Measurements from ENCODE around the gene VASP. TPM values are rescaled to one million over a fixed set of nuclear protein-coding genes. Genes with fewer than 3 reads are reported as not detected.

Gene VASP
- total and polyA plus RNA-seq, 2 experiments from 2014 or later = 60.3 to 147 TPM

GRCh38 chr19:45494261-45494916 lies 12.9 kb upstream of the VASP start (continued):
- TF ChIP-seq ZNF462 (CRISPR knock-in tag; IDR thresholded peaks at IDR 0.05) = no peak
- TF ChIP-seq ZNF114 (CRISPR knock-in tag; IDR thresholded peaks at IDR 0.05) = no peak

GRCh38 chr19:45495178-45495577 lies 12.1 kb upstream of the VASP start:
- Histone ChIP-seq H3K27me3 (ENCODE audit: insufficient read depth) (peaks cover 15% of the 10 kb centered on the region; the same call in 1 of the 2 replicates), H3K27ac (ENCODE audit: low read depth) (no peak overlapping the region), H3F3A (replicated peaks; ENCODE audit: low read depth) (peaks cover 17% of the 10 kb centered on the region), H3K4me3 (no peak overlapping the region), H3K79me2 (replicated peaks; ENCODE audit: insufficient read depth) (no peaks in the 10 kb centered on the region), H3K4me1 (ENCODE audit: insufficient read depth) (peaks cover 17% of the 10 kb centered on the region; the same call in 1 of the 2 replicates), H3K36me3 (ENCODE audit: insufficient read depth) (no peaks in the 10 kb centered on the region), H3K4me2 (no peak overlapping the region), H2AFZ (no peak overlapping the region), H4K20me1 (replicated peaks; ENCODE audit: insufficient read depth) (peaks cover 2% of the 10 kb centered on the region; the same call in 1 of the 2 replicates), H3K9me2 (ENCODE audit: insufficient read depth) (no peaks in the 10 kb centered on the region)
- Mint-ChIP-seq H3K9me3 (no peaks in the 10 kb centered on the region; the same call in 2 of the 3 replicates), H3K27me3 (ENCODE audit: insufficient read depth, low read depth, poor library complexity) (peaks cover 36% of the 10 kb centered on the region), H3K36me3 (ENCODE audit: low read depth) (peaks cover 4% of the 10 kb centered on the region; the same call in 1 of the 3 replicates), H3K4me1 (peaks cover 36% of the 10 kb centered on the region), H3K4me3 (peak overlapping the region; percentile 71; the same call in 1 of the 3 replicates), H3K27ac (no peak overlapping the region)
- no peak for DNase-seq (ENCODE audit: low spot score)
- ATAC-seq = no peak
- TF ChIP-seq ZNF462 (CRISPR knock-in tag; IDR thresholded peaks at IDR 0.05) = no peak
- TF ChIP-seq ETS1 (IDR thresholded peaks at IDR 0.05) = no peak
- TF ChIP-seq CTCF (conservative IDR thresholded peaks at IDR 0.05; ENCODE audit: low read depth in 2 of 2) = no peak
- TF ChIP-seq POLR2AphosphoS5 (IDR thresholded peaks at IDR 0.05; ENCODE audit: low read depth) = no peak

All from GM23338 (cell line).